ENCODE results near the gene CLSTN2.

GRCh38 chr3:140288595-140288994 is 353.6 kb downstream of the CLSTN2 start:
- TF ChIP-seq EZH2phosphoT487 (IDR thresholded peaks at IDR 0.05; ENCODE audit: low read depth, severe bottlenecking, unreplicated experiment), result no peak
- no peak for TF ChIP-seq CTCF (IDR thresholded peaks at IDR 0.05; ENCODE audit: poor library complexity)

Measured in hepatocyte (in vitro differentiated cells).